SK-N-SH treated with all-trans-retinoic acid at 6 μM for 48 hours (cell line): ENCODE measurements around the gene HEATR5B.
"Not testable (repeated sequence)": the region's sequence is repeated elsewhere in the genome, so short reads cannot be mapped to it uniquely, and the experiment has no call there.

Experiments used
- ATAC-seq: fragments of 200-7000 bp; cut with Tn5 transposase; 3 replicates; pipeline ENCODE4 v1.9.1; 2020; ENCODE audit warnings: mild to moderate bottlenecking, moderate library complexity
- BACH2 ChIP-seq: fragments of 250-450 bp; sonication (Bioruptor Pico); IDR thresholded peaks from 2 replicates; pipeline ENCODE4 v1.9.0; 2021; ENCODE audit warnings: mild to moderate bottlenecking, borderline replicate concordance
- CREB5 ChIP-seq: fragments of 250-450 bp; sonication (Bioruptor Pico); IDR thresholded peaks from 2 replicates; pipeline ENCODE4 v1.5.1; 2020; ENCODE audit warnings: low read depth, mild to moderate bottlenecking, moderate library complexity
- CSDC2 ChIP-seq: fragments of 250-450 bp; sonication (Bioruptor Pico); IDR thresholded peaks from 2 replicates; pipeline ENCODE4 v1.5.0; 2020; ENCODE audit warnings: mild to moderate bottlenecking, moderate library complexity
- CSRNP3 ChIP-seq: fragments of 250-450 bp; sonication (Bioruptor Pico); IDR thresholded peaks from 2 replicates; pipeline ENCODE4 v1.5.1; 2021; ENCODE audit warnings: mild to moderate bottlenecking, moderate library complexity
- ESRRG ChIP-seq: fragments of 250-450 bp; sonication (Bioruptor Pico); IDR thresholded peaks from 2 replicates; pipeline ENCODE4 v1.6.1; 2021; ENCODE audit warnings: mild to moderate bottlenecking
- GLIS3 ChIP-seq: fragments of 250-450 bp; sonication (Bioruptor Pico); IDR thresholded peaks from 2 replicates; pipeline ENCODE4 v1.5.0; 2020; ENCODE audit warnings: mild to moderate bottlenecking, moderate library complexity
- ISL1 ChIP-seq: fragments of 250-450 bp; sonication (Bioruptor Pico); IDR thresholded peaks from 2 replicates; pipeline ENCODE4 v2.1.2; 2022; ENCODE audit warnings: mild to moderate bottlenecking, moderate library complexity
- PPARA ChIP-seq: fragments of 250-450 bp; sonication (Bioruptor Pico); IDR thresholded peaks from 2 replicates; pipeline ENCODE4 v1.5.0; 2020; ENCODE audit warnings: mild to moderate bottlenecking, borderline replicate concordance
- RARB ChIP-seq: fragments of 250-450 bp; sonication (Bioruptor Pico); IDR thresholded peaks from 2 replicates; pipeline ENCODE4 v1.8.0; 2021; ENCODE audit warnings: mild to moderate bottlenecking, moderate library complexity
- SNAI2 ChIP-seq: fragments of 250-450 bp; sonication (Bioruptor Pico); IDR thresholded peaks from 2 replicates; pipeline ENCODE4 v1.5.0; 2020; ENCODE audit warnings: mild to moderate bottlenecking, moderate library complexity
- TOX ChIP-seq: fragments of 250-450 bp; sonication (Bioruptor Pico); IDR thresholded peaks from 2 replicates; pipeline ENCODE4 v1.8.0; 2021; ENCODE audit warnings: mild to moderate bottlenecking, moderate library complexity, borderline replicate concordance
- TSHZ2 ChIP-seq: fragments of 250-450 bp; sonication (Bioruptor Pico); IDR thresholded peaks from 2 replicates; pipeline ENCODE4 v1.5.0; 2020; ENCODE audit warnings: mild to moderate bottlenecking, moderate library complexity
- ZFP3 ChIP-seq: fragments of 250-450 bp; sonication (Bioruptor Pico); IDR thresholded peaks from 2 replicates; pipeline ENCODE4 v1.5.0; 2020; ENCODE audit warnings: mild to moderate bottlenecking, moderate library complexity
- ZFP30 ChIP-seq: fragments of 450-650 bp; formaldehyde crosslinking; IDR thresholded peaks from 2 replicates; pipeline ENCODE4 v1.5.0; 2022; ENCODE audit warnings: mild to moderate bottlenecking, moderate library complexity
- ZNF70 ChIP-seq: fragments of 450-650 bp; formaldehyde crosslinking; IDR thresholded peaks from 2 replicates; pipeline ENCODE4 v1.5.0; 2020; ENCODE audit warnings: mild to moderate bottlenecking, moderate library complexity
- ZNF8 ChIP-seq: fragments of 450-650 bp; formaldehyde crosslinking; IDR thresholded peaks from 2 replicates; pipeline ENCODE4 v1.5.0; 2020; ENCODE audit warnings: mild to moderate bottlenecking, moderate library complexity
- TF ChIP-seq, protein P1 (sequence below): fragments of 250-450 bp; sonication (Bioruptor Pico); IDR thresholded peaks from 2 replicates; pipeline ENCODE4 v1.8.0; 2020; ENCODE audit warnings: mild to moderate bottlenecking, moderate library complexity, borderline replicate concordance
- TF ChIP-seq, protein P2 (sequence below): fragments of 250-450 bp; sonication (Bioruptor Pico); IDR thresholded peaks from 2 replicates; pipeline ENCODE4 v1.8.0; 2021; ENCODE audit warnings: low read depth, mild to moderate bottlenecking, moderate library complexity, borderline replicate concordance

HEATR5B gene

GRCh38 chr2:36951027-36951518 lies 133.1 kb downstream of the HEATR5B start:
- TF ChIP-seq ISL1 (CRISPR knock-in tag): 0 out of 2 replicates have a peak, but pooled peaks have one; percentile 18
- no peak for TF ChIP-seq RARB (CRISPR knock-in tag)
- no peak; the same call in 2 of the 3 replicates for ATAC-seq

DNA sequence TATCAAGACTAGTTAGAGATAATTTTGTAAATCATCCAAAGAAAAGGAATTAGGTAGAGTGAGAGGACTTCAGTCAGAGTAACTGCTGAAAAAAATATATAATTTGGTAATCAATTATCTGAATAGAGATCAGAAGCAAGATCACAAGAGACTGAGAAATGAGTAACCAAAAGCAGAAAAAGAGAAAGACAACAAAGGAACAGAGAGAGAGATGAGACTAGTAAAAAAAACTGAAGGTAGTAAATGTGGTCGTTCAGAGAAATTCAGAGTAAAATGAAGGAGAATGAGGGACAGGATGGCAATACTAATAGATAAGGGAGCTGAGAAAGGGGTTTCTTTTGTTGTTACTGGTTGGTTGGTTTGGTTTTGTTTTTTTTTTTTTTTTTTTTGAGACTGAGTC lies 134.3 kb downstream of the HEATR5B start:
- TF ChIP-seq, protein P1, sequence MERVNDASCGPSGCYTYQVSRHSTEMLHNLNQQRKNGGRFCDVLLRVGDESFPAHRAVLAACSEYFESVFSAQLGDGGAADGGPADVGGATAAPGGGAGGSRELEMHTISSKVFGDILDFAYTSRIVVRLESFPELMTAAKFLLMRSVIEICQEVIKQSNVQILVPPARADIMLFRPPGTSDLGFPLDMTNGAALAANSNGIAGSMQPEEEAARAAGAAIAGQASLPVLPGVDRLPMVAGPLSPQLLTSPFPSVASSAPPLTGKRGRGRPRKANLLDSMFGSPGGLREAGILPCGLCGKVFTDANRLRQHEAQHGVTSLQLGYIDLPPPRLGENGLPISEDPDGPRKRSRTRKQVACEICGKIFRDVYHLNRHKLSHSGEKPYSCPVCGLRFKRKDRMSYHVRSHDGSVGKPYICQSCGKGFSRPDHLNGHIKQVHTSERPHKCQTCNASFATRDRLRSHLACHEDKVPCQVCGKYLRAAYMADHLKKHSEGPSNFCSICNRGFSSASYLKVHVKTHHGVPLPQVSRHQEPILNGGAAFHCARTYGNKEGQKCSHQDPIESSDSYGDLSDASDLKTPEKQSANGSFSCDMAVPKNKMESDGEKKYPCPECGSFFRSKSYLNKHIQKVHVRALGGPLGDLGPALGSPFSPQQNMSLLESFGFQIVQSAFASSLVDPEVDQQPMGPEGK (CRISPR knock-in tag): no peak
- no peak for ATAC-seq

DNA sequence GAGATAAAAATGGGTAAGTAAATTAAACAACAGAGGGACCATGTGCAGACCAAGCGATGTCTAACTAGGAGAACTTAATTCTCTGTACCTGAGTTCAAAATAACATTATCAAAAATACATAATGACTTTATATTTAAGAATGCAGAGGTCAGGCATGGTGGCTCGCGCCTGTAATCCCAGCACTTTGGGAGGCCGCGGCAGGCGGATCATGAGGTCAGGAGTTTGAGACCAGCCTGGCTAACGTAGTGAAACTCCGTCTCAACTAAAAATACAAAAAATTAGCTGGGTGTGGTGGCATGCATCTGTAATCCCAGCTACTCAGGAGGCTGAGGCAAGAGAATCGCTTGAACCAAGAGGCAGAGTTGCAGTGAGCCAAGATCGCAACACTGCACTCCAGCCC lies 138.9 kb downstream of the HEATR5B start:
- not testable (repeated sequence) for ATAC-seq

DNA sequence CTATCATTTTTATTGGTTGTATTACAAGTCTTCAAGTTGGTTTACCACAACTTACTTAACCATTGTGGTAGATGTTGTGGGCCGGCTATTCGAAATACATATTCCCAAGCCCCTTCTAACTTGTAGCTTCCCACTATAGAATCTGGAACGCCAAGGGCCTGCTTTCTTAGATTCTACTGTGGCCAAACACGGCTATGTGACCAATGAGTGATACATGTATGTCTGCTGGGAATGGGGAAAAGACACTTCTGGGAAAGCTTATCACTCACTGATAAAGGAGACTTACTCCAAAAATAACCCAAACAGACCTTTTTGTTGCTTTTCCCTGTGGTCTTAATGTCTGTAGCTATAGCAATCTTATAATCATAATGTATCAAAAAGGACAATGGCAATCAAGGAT lies 142.3 kb downstream of the HEATR5B start:
- TF ChIP-seq PPARA (CRISPR knock-in tag) (no peak), TOX (CRISPR knock-in tag) (no peak), ESRRG (CRISPR knock-in tag) (no peak), ZNF70 (CRISPR knock-in tag) (no peak), GLIS3 (no peak), TSHZ2 (no peak), ZFP3 (no peak), CSRNP3 (CRISPR knock-in tag) (no peak), ZNF8 (CRISPR knock-in tag) (no peak), BACH2 (CRISPR knock-in tag) (no peak), CREB5 (CRISPR knock-in tag) (no peak), CSDC2 (CRISPR knock-in tag) (no peak), ZFP30 (CRISPR knock-in tag) (no peak), SNAI2 (CRISPR knock-in tag) (no peak)
- TF ChIP-seq, protein P2, sequence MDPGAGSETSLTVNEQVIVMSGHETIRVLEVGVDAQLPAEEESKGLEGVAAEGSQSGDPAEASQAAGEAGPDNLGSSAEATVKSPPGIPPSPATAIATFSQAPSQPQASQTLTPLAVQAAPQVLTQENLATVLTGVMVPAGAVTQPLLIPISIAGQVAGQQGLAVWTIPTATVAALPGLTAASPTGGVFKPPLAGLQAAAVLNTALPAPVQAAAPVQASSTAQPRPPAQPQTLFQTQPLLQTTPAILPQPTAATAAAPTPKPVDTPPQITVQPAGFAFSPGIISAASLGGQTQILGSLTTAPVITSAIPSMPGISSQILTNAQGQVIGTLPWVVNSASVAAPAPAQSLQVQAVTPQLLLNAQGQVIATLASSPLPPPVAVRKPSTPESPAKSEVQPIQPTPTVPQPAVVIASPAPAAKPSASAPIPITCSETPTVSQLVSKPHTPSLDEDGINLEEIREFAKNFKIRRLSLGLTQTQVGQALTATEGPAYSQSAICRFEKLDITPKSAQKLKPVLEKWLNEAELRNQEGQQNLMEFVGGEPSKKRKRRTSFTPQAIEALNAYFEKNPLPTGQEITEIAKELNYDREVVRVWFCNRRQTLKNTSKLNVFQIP: no peak
- TF ChIP-seq, protein P1 (CRISPR knock-in tag): no peak
- no peak for ATAC-seq

DNA sequence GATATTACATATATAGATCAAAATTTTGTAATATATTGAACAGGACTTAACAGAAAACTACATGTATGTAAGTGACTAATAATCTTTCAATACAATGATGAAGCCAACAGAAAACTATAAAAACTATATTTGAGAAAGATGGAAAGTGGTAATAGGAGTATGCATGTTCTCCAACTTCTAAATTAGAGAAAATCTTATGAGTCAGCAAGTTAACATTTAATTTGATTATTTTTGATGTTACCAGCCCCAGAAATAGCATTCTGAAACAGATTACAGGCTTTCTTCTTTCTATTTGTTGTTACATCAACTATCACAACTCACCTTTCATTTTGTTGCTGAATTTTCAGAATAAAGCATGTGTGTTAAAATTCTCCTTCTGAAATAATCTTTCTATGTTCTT lies 147.6 kb downstream of the HEATR5B start:
- ATAC-seq: not testable (repeated sequence)

DNA sequence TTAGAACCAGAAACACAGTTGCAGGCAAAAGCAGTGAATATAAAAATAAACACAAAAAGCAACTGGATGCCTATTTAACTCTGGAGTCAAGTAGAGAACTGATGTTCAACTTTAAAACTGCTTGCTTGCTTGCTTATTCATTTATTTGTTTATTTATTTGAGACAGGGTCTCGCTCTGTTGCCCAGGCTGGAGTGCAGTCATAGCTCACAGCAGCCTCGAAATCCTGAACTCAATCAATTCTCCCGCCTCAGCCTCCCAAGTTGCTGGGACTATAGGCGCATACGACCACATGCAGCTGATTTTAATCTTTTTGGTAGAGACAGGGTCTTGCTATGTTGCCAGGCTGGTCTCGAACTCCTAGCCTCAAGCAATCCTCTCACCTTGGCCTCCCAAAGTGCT lies 152.5 kb downstream of the HEATR5B start:
- ATAC-seq: not testable (repeated sequence)
